Memory B cell (primary cell): ENCODE measurements around the gene DAB1.

Experiments
- ATAC-seq: fragments of 150-1000 bp; cut with Tn5 transposase; 2 replicates; pipeline ENCODE4 v1.10.0; 2021; ENCODE audit warnings: low read depth, mild to moderate bottlenecking, moderate library complexity
- DNase-seq, 2 donors: peaks; one replicate each; pipeline ENCODE4 v3.0.0; 2022; ENCODE audit warnings: low spot score in 2 of 2
- H3K27ac Mint-ChIP-seq: one replicate; pipeline ENCODE4 v1.8.0; 2022; ENCODE audit warnings: mild to moderate bottlenecking, moderate library complexity, mixed read lengths
- H3K27me3 Mint-ChIP-seq: one replicate; pipeline ENCODE4 v1.8.0; 2022; ENCODE audit warnings: mixed read lengths
- H3K36me3 Mint-ChIP-seq: one replicate; pipeline ENCODE4 v1.8.0; 2022; ENCODE audit warnings: mild to moderate bottlenecking, mixed read lengths
- H3K4me1 Mint-ChIP-seq: one replicate; pipeline ENCODE4 v1.8.0; 2022; ENCODE audit warnings: mixed read lengths
- H3K4me3 Mint-ChIP-seq: one replicate; pipeline ENCODE4 v1.8.0; 2022; ENCODE audit warnings: mild to moderate bottlenecking, moderate library complexity, mixed read lengths
- H3K9me3 Mint-ChIP-seq: one replicate; pipeline ENCODE4 v1.8.0; 2022; ENCODE audit warnings: mixed read lengths

The DAB1 gene

DNA sequence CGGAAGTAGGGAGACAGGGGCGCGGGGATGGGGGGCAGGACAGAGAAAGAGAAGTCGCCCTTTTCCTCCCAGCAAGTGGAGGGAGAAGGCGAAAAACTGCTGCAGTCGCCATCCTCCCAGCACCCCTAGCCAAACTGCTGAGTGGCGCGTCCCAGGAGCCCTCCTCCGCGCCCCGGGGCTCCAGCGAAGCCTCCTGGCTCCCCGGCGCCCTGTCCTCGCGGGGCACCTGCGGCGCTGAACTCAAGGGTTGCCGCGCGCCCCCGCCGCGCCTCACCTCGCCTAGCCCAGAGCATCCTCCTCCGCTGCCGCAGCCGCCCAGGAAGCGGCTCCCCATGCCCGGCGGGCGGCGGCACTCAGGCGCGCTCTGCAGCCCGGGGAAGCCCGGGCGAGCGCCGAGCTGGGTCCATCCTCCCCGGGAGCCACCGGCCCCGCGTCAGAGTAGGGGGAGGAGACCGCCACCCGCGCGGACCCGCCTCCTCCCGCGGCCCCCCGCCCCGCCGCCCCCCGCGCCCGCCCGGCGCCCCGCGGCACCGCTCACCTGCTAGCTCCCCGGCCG is at the start of gene DAB1:
Gene DAB1, minus strand, starts transcription at position 405 of the 556 bp plus-strand sequence. CDS start 133,030 bp downstream, outside the sequence.
- ATAC-seq (no peak), DNase-seq (no peak)
- Mint-ChIP-seq H3K4me3 (peak within 1 kb of the TSS; percentile 44), H3K36me3 (no peaks in the 10 kb centered on the region), H3K4me1 (no peaks in the 10 kb centered on the region), H3K27ac (no peak within 1 kb of the TSS), H3K27me3 (peaks cover 15% of the 10 kb centered on the region), H3K9me3 (no peaks in the 10 kb centered on the region)

DNA sequence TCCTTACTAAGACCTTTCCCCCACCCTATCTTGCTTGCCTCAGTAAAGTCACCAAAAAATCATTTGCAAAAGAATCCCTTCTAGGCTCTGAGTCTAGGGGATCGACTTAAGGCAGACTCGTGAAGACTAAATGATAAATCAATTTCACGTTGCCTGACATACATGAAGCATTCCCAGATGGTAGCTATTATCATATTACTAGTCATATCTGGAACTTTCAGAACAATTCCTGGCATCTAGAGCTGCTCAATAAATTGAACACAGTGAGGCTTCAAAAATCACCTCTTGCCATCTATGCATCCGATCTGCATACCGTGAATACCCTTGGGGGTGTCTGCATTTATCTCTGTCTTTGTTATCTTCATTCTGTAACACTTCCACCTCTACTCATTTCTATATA is 49.6 kb upstream of the DAB1 start:
- H3K4me3 Mint-ChIP-seq: no peak overlapping the region
- DNase-seq (no peak), ATAC-seq (no peak)
- H3K27me3 Mint-ChIP-seq: peaks cover 2% of the 10 kb centered on the region
- H3K36me3 Mint-ChIP-seq: no peaks in the 10 kb centered on the region
- no peak overlapping the region for H3K27ac Mint-ChIP-seq
- H3K4me1 Mint-ChIP-seq: no peaks in the 10 kb centered on the region
- no peaks in the 10 kb centered on the region for H3K9me3 Mint-ChIP-seq

DNA sequence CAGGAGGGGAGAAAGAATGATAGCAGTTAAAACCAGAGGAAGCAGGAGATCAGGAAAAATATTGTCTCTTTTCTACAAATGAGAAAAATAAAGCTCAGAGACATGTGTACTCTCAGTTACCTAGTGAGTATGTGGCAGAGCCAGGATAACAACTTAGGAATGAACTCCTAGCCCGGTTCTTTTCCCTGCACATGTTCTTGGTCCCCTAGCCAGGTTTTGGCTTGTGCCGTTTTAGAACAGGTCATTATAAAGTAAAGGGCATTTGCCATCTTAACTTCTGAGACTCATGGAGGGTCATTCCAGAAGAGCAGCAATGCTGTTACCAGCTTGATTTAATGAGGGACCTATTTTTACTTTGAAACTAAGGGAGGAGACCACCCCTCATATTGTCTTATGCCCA is 48.1 kb upstream of the DAB1 start:
- no peaks in the 10 kb centered on the region for H3K36me3 Mint-ChIP-seq
- no peaks in the 10 kb centered on the region for H3K4me1 Mint-ChIP-seq
- peaks cover 2% of the 10 kb centered on the region for H3K9me3 Mint-ChIP-seq
- DNase-seq (no peak), ATAC-seq (no peak)
- no peak overlapping the region for H3K27ac Mint-ChIP-seq
- no peak overlapping the region for H3K4me3 Mint-ChIP-seq
- peaks cover 2% of the 10 kb centered on the region for H3K27me3 Mint-ChIP-seq

DNA sequence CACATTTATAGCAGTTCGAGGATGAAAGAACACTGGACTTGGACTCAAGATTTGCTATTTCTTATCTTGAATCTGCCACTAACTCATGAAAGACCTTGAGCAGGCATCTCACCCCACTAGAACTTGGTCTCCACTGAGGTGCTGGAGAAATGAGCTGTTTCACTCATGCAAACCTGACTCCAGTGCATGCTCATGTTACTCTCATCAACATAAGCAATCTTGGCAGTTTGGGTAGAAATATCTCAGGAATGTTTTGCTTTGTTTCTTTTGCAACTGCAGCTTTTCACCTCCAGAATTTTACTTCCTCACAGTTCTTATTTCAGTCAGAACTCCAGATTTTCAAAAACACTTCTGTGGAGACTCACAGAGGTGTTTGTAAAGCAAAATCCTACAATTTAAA is 46.2 kb upstream of the DAB1 start:
- DNase-seq: no peak
- no peaks in the 10 kb centered on the region for H3K4me1 Mint-ChIP-seq

DNA sequence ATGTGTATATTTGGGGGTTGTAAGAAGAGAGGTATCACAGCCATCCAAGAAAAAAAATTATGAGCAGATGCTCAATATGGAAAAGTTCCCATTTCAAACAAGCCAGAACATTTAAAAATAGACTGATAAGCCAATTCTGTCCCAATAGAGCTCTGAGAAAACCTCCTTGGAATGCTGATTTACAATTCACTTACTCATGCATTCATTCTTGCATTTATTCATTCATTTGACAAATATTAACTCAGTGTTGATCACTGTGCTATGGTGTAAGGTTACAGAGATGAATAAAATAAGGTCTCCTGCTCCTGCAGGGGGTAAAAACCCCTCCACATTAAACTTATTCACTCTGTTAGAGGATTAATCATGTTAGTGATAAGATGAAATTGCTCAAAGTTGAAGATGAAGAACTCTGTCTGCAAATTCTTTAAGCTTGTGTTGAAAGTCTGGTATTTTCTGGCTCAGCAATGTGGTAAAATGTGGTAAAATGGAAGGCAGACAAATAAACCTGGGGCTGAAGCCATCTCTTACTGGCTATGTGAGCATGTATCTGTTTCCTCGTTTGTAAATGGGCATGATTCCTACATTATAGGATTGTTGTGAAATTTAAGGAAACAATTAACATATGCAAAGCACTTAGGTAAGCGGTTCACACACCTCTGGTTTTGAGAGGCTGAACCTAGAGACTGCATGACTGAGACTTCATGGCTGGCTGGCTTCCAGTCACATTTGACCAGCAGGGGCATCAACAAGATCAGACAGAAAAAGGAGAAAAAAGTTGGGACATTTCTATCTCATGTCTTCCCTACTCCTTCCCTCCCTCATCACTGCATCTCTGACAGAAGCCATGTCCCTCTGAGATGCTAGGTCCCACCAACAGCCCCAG is 45.0 kb upstream of the DAB1 start:
- peaks cover 4% of the 10 kb centered on the region for H3K27me3 Mint-ChIP-seq
- no peak overlapping the region for H3K27ac Mint-ChIP-seq
- no peaks in the 10 kb centered on the region for H3K4me1 Mint-ChIP-seq
- H3K9me3 Mint-ChIP-seq: peaks cover 2% of the 10 kb centered on the region
- no peaks in the 10 kb centered on the region for H3K36me3 Mint-ChIP-seq
- no peak overlapping the region for H3K4me3 Mint-ChIP-seq
- no peak for DNase-seq
- ATAC-seq: no peak

More for the DNA sequence above, 46.2 kb upstream of the DAB1 start:
- Mint-ChIP-seq H3K36me3 (no peaks in the 10 kb centered on the region), H3K27ac (no peak overlapping the region), H3K27me3 (peaks cover 2% of the 10 kb centered on the region), H3K9me3 (peaks cover 2% of the 10 kb centered on the region), H3K4me3 (no peak overlapping the region)
- no peak for ATAC-seq

DNA sequence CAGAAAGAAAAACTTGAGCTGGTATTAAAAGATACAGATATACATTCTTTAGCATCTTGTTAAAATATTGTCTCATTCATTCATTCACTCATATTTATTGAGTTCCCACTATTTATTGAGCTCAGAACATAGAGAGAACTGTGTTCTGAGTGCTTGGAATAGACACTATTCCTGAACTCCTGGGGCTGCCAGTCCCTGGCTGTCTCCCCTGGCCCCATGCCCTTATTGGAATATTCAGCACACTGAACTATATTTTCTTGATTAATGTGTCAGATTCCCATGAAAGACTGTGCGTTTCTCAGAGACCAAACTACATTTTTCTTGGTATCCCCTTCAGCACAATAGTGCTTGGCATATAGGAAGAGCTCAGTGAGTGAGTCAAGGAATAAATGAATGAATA is 44.0 kb upstream of the DAB1 start:
- Mint-ChIP-seq H3K27me3 (peaks cover 4% of the 10 kb centered on the region), H3K9me3 (peaks cover 2% of the 10 kb centered on the region), H3K4me1 (no peaks in the 10 kb centered on the region), H3K36me3 (no peaks in the 10 kb centered on the region), H3K27ac (no peak overlapping the region), H3K4me3 (no peak overlapping the region)
- ATAC-seq: no peak
- DNase-seq: no peak

DNA sequence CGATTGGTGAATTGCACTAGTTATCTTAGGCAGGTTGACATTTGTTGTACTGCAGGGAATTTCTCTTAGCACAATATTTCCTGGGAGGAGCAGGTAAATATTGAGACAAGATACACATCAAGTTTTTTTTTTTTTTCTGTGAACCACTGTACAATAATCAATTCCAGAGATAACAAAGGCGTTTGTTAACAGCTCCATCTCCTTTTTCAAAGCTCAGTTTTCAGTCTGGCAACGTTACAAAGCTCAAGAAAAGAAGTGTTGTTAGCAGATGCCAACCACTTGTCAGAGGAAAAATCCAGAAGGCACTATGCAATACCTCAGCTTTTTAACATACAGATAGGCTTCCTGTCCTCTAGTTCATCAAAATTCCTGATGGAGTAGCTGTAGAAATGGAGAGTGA is 40.9 kb upstream of the DAB1 start:
- Mint-ChIP-seq H3K4me1 (peaks cover 3% of the 10 kb centered on the region), H3K27ac (no peak overlapping the region), H3K36me3 (no peaks in the 10 kb centered on the region), H3K9me3 (peaks cover 6% of the 10 kb centered on the region), H3K27me3 (peaks cover 8% of the 10 kb centered on the region), H3K4me3 (no peak overlapping the region)
- DNase-seq (no peak), ATAC-seq (no peak)

DNA sequence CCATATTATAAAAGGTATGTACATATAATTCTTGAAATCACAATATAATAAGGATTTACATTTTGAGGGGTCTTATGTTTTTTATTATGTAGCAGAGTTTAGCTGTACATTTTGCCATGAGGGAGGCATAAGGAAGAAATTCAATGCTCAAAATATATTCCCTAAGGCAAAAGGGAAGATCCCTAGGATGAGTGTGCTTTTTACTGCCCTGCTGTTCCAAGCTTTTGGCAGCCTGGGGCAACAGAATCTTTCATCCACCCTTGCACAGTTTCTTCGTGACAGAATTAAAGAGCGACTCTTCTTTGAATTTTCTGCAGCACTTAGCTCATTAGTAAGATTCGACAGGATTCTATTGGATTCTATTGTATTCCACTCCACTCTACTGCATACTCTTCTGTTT is 39.5 kb upstream of the DAB1 start:
- H3K36me3 Mint-ChIP-seq: no peaks in the 10 kb centered on the region
- ATAC-seq (no peak), DNase-seq (no peak)
- H3K4me1 Mint-ChIP-seq: peaks cover 3% of the 10 kb centered on the region
- peaks cover 8% of the 10 kb centered on the region for H3K27me3 Mint-ChIP-seq
- no peak overlapping the region for H3K27ac Mint-ChIP-seq
- H3K9me3 Mint-ChIP-seq: peaks cover 6% of the 10 kb centered on the region
- H3K4me3 Mint-ChIP-seq: no peak overlapping the region

DNA sequence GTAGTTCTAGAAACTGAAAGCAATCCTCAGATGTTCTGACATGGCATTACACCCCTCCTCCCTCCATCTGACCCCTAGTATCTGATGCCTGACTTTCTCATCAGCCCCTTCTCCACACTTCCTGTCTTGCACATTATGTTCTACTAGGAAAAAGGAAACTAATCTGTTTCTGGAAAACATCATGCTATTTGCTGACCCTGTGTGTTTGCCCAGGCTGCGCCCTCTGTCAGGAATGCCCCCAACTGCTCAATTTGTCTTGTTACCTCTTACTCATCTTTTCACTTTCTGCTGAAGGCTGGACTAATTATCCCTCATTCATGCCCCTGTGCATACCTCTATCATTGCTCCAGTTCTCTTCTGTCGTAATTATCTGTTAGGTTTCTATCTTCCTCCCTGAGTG is 37.5 kb upstream of the DAB1 start:
- Mint-ChIP-seq H3K9me3 (peaks cover 10% of the 10 kb centered on the region), H3K4me1 (peaks cover 3% of the 10 kb centered on the region), H3K27me3 (peaks cover 6% of the 10 kb centered on the region), H3K27ac (no peak overlapping the region), H3K36me3 (no peaks in the 10 kb centered on the region), H3K4me3 (no peak overlapping the region)
- no peak for DNase-seq
- no peak for ATAC-seq

DNA sequence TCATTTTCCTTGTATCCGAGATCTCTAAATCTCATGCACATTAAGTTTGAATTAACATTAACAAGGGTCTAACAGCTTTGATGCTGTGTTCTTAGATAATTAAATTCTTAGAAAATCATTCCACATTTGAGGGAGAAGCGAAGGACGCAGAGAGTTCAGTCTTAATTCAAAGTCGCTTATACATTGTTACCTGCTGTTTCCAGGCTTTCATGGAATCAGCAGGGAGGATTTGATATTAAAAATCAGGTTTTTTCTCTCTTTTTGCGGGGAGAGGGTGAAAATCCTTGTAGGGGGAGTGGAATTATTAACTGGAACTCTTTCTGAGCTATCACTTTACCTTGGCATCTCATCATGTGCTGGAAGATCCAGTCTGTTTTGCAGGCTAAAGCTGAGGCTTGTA is 27.7 kb upstream of the DAB1 start:
- DNase-seq: no peak
- Mint-ChIP-seq H3K27ac (no peak overlapping the region), H3K9me3 (peaks cover 1% of the 10 kb centered on the region), H3K4me3 (no peak overlapping the region), H3K4me1 (no peaks in the 10 kb centered on the region), H3K36me3 (no peaks in the 10 kb centered on the region), H3K27me3 (peaks cover 12% of the 10 kb centered on the region)
- no peak for ATAC-seq

DNA sequence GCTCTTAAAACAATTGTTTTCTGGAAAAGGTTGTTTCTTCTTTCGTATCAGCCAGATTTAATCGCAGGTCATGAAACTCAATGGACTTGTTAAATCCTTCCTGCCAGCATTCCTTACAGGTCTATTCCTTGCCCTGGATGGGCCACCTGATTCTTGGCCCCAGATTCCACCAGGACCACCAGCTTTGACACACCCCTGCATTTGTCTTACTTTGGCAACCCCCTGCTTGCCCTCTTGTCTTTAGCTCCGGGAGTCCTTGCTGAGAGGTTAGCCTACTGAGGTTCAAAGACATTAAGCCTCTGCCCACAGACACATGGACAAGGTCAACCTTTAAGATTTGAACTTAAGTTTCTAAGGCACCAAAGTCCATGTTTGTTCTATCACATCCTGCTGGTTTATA is 27.1 kb upstream of the DAB1 start:
- Mint-ChIP-seq H3K27ac (no peak overlapping the region), H3K4me1 (no peaks in the 10 kb centered on the region), H3K4me3 (no peak overlapping the region), H3K27me3 (peaks cover 12% of the 10 kb centered on the region), H3K9me3 (peaks cover 1% of the 10 kb centered on the region), H3K36me3 (no peaks in the 10 kb centered on the region)
- DNase-seq (no peak), ATAC-seq (no peak)

DNA sequence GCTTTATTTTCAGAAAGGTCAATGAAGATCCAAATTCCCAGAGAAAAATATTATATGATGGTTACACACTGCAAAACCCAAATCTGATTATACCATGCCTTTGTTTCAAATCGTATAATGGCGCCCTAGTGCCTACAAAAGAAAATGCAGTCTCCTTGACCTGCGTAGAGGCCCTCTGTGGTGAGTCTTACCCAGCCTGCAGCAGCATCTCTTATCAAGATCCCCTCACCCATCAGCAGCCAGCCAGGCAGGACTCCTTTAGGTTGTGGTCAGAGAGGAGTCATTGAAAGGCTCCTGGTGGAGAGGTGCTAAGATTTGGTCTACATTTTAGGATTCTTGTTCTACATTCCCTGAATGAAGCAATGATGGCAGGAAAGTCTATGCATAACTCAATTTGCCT is 23.7 kb upstream of the DAB1 start:
- no peak for DNase-seq
- Mint-ChIP-seq H3K9me3 (peaks cover 1% of the 10 kb centered on the region), H3K36me3 (no peaks in the 10 kb centered on the region), H3K4me1 (no peaks in the 10 kb centered on the region), H3K27ac (no peak overlapping the region), H3K27me3 (peaks cover 4% of the 10 kb centered on the region), H3K4me3 (no peak overlapping the region)
- no peak for ATAC-seq

DNA sequence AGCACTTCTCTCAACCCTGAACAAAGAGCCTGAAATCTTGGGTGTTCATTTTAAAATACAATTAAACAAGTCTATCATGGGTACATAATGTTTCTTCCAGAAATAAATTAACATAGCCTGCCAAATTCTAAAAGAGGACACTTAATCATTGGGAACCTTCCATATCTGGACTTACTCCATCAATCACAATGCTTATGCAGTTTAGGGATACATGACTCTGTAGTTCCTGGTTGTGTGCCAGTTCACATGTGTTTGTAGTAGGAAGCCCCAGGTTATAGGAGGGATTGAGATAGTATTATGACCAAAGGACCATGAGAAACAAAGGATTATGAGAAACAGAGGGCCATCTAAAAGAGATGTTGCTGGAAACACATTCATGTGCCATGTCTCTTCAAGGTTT is 19.1 kb upstream of the DAB1 start:
- Mint-ChIP-seq H3K9me3 (peaks cover 1% of the 10 kb centered on the region), H3K27ac (no peak overlapping the region), H3K27me3 (peaks cover 4% of the 10 kb centered on the region), H3K4me3 (no peak overlapping the region), H3K4me1 (no peaks in the 10 kb centered on the region), H3K36me3 (no peaks in the 10 kb centered on the region)
- ATAC-seq (no peak), DNase-seq (no peak)

DNA sequence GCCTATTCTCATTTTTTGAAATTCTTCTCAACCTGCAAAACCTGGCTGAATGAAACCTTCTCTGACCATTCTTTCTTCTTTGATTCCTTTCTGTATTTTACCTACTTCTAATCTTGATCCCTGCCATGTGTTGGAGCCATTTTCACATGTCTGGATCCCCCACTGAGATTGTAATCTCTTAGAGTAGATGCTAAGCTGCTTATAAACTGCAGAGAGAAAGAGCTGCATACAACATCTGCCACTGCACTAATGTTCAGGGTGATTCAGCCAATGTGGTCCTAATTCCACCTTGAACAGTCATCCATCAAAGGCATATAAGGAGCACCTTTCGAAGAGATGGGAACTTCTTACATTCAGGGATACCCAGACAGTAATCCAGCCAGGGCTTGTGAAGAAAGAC is 16.2 kb upstream of the DAB1 start:
- H3K4me3 Mint-ChIP-seq: no peak overlapping the region
- H3K4me1 Mint-ChIP-seq: no peaks in the 10 kb centered on the region
- DNase-seq (no peak), ATAC-seq (no peak)
- H3K9me3 Mint-ChIP-seq: peaks cover 1% of the 10 kb centered on the region
- H3K27ac Mint-ChIP-seq: no peak overlapping the region
- H3K36me3 Mint-ChIP-seq: no peaks in the 10 kb centered on the region
- H3K27me3 Mint-ChIP-seq: peaks cover 4% of the 10 kb centered on the region

DNA sequence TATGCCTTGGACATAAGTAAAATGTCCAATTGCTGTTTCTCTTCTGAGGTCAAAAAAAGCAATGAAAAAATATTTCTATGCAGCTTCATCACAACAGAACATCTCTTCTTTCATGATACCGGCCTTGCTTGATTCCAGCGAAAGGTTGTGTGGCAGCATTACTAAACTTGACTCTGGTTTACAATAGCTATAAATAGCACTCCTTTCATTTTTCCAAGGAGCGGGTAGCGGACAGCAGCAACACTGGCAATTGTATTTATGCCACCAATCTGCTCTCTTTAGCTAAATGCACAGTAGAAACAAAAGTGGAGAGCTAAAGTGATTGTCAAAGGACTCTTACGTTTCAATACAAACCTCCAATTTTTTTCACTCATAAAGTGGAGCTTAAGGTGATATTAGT is 7.5 kb upstream of the DAB1 start:
- H3K4me1 Mint-ChIP-seq: no peaks in the 10 kb centered on the region
- no peak for DNase-seq
- no peaks in the 10 kb centered on the region for H3K36me3 Mint-ChIP-seq
- H3K27me3 Mint-ChIP-seq: peaks cover 5% of the 10 kb centered on the region
- ATAC-seq: no peak
- H3K27ac Mint-ChIP-seq: no peak overlapping the region
- H3K4me3 Mint-ChIP-seq: no peak overlapping the region
- H3K9me3 Mint-ChIP-seq: peaks cover 2% of the 10 kb centered on the region
